ENCODE data around the gene AGAP3. TPM values are rescaled to one million over a fixed set of nuclear protein-coding genes. Genes with fewer than 3 reads are reported as not detected.

The AGAP3 gene
- total RNA-seq, 3 donors from 2014 or later (not counting 1 experiment from before 2014, with no cell fraction given) = 27.7 to 46.9 (median 42.8) TPM

GRCh38 chr7:151150388-151150787, 64.1 kb downstream of the AGAP3 start:
- no peaks in the 10 kb centered on the region for H3K9me3 Mint-ChIP-seq
- intact Hi-C loops (cut with micrococcal nuclease) = no loop called here
- Histone ChIP-seq H3K27ac (ENCODE audit: low read length) (no peak overlapping the region), H3K27me3 (ENCODE audit: control insufficient read depth, insufficient read depth, low read length) (peaks cover 4% of the 10 kb centered on the region), H3K4me1 (ENCODE audit: control insufficient read depth, insufficient read depth, low read length) (no peaks in the 10 kb centered on the region), H3K36me3 (ENCODE audit: control insufficient read depth, insufficient read depth, low read length) (no peaks in the 10 kb centered on the region), H3K9me3 (ENCODE audit: control insufficient read depth, insufficient read depth, low read length) (no peaks in the 10 kb centered on the region), H3K4me3 (ENCODE audit: low read length) (no peak overlapping the region)
- no peaks in the 10 kb centered on the region for H3K36me3 Mint-ChIP-seq
- no peaks in the 10 kb centered on the region for H3K4me1 Mint-ChIP-seq
- H3K27ac Mint-ChIP-seq = no peak overlapping the region
- ATAC-seq (no peak), DNase-seq (no peak)
- no peak overlapping the region for H3K4me3 Mint-ChIP-seq
- H3K27me3 Mint-ChIP-seq (ENCODE audit: low read depth in 2 of 2) = peaks cover 10 to 17% of the 10 kb centered on the region in 2 donors
- 87% methylated on average over 3 of the region's 3 CpGs for WGBS (ENCODE audit: insufficient coverage)
- TF ChIP-seq CTCF (IDR thresholded peaks at IDR 0.05) = no peak

GRCh38 chr7:151152643-151153513, 66.6 kb downstream of the AGAP3 start:
- WGBS (ENCODE audit: insufficient coverage) = 77% methylated on average over 6 of the region's 6 CpGs
- no peak overlapping the region for H3K4me3 Mint-ChIP-seq
- no peaks in the 10 kb centered on the region for H3K9me3 Mint-ChIP-seq
- Histone ChIP-seq H3K9me3 (ENCODE audit: control insufficient read depth, insufficient read depth, low read length) (no peaks in the 10 kb centered on the region), H3K27ac (ENCODE audit: low read length) (no peak overlapping the region), H3K4me3 (ENCODE audit: low read length) (no peak overlapping the region), H3K36me3 (ENCODE audit: control insufficient read depth, insufficient read depth, low read length) (no peaks in the 10 kb centered on the region), H3K4me1 (ENCODE audit: control insufficient read depth, insufficient read depth, low read length) (no peaks in the 10 kb centered on the region), H3K27me3 (ENCODE audit: control insufficient read depth, insufficient read depth, low read length) (peaks cover 4% of the 10 kb centered on the region)
- no peak overlapping the region for H3K27ac Mint-ChIP-seq
- peaks cover 16 to 29% of the 10 kb centered on the region in 2 donors for H3K27me3 Mint-ChIP-seq (ENCODE audit: low read depth in 2 of 2)
- H3K4me1 Mint-ChIP-seq = no peaks in the 10 kb centered on the region
- TF ChIP-seq CTCF (IDR thresholded peaks at IDR 0.05) = no peak
- ATAC-seq = no peak
- DNase-seq = no peak
- intact Hi-C loops (cut with micrococcal nuclease) = no loop called here
- no peaks in the 10 kb centered on the region for H3K36me3 Mint-ChIP-seq

GRCh38 chr7:151157645-151158329, 71.5 kb downstream of the AGAP3 start:
- Mint-ChIP-seq H3K4me3 (no peak overlapping the region), H3K4me1 (no peaks in the 10 kb centered on the region), H3K36me3 (no peaks in the 10 kb centered on the region), H3K27ac (no peak overlapping the region), H3K27me3 (ENCODE audit: low read depth in 2 of 2) (peaks cover 17 to 31% of the 10 kb centered on the region in 2 donors), H3K9me3 (no peaks in the 10 kb centered on the region)
- ATAC-seq = no peak
- H3K36me3 ChIP-seq (ENCODE audit: control insufficient read depth, insufficient read depth, low read length) = no peaks in the 10 kb centered on the region
- H3K27me3 ChIP-seq (ENCODE audit: control insufficient read depth, insufficient read depth, low read length) = peaks cover 3% of the 10 kb centered on the region
- intact Hi-C loops (cut with micrococcal nuclease) = no loop called here
- H3K9me3 ChIP-seq (ENCODE audit: control insufficient read depth, insufficient read depth, low read length) = no peaks in the 10 kb centered on the region
- DNase-seq = no peak
- no peak overlapping the region for H3K27ac ChIP-seq (ENCODE audit: low read length)
- no peaks in the 10 kb centered on the region for H3K4me1 ChIP-seq (ENCODE audit: control insufficient read depth, insufficient read depth, low read length)
- no peak overlapping the region for H3K4me3 ChIP-seq (ENCODE audit: low read length)
- WGBS (ENCODE audit: insufficient coverage) = 79% methylated on average over 6 of the region's 7 CpGs
- TF ChIP-seq CTCF (IDR thresholded peaks at IDR 0.05) = no peak
